ENCODE results near the gene GAS2. TPM values are rescaled to one million over a fixed set of nuclear protein-coding genes. Genes with fewer than 3 reads are reported as not detected.

GAS2 gene
- total RNA-seq, 2 experiments from 2014 or later: 1.3 to 2.0 TPM

DNA sequence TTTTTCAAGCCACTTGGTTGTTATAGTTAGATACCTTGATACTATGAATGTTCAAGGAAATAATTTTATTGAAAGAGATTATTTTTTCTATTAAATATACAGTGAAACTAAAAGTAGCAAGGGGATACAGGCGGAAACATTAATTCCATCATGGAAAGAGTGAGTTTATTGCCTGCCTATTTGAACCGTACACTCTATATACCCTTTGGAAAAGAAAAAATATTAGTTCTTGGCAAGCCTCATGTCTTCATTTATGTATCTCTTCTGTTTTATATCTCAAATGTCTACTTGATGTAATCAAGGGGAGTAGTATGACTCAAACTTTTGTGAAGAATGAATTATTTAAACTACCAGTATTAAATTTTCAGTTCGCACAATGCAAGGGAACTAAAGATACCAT, 54.0 kb downstream of the GAS2 start:
- H3K4me1 Mint-ChIP-seq: no peaks in the 10 kb centered on the region
- ATAC-seq (no peak), DNase-seq (no peak)
- H3K27ac Mint-ChIP-seq: no peak overlapping the region
- H3K27me3 Mint-ChIP-seq: no peaks in the 10 kb centered on the region
- no peaks in the 10 kb centered on the region for H3K36me3 Mint-ChIP-seq
- CTCF ChIA-PET: no interaction called here
- no peaks in the 10 kb centered on the region for H3K9me3 Mint-ChIP-seq (ENCODE audit: low read depth)
- no peak overlapping the region for H3K4me3 Mint-ChIP-seq

- Mint-ChIP-seq H3K27ac (no peak overlapping the region), H3K27me3 (no peaks in the 10 kb centered on the region), H3K4me1 (no peaks in the 10 kb centered on the region), H3K4me3 (no peak overlapping the region), H3K36me3 (no peaks in the 10 kb centered on the region), H3K9me3 (ENCODE audit: low read depth) (no peaks in the 10 kb centered on the region)
- CTCF ChIA-PET: no interaction called here
- no peak for ATAC-seq
- no peak for DNase-seq
These were observed 56.9 kb downstream of the GAS2 start for GRCh38 chr11:22723274-22723673.

GRCh38 chr11:22725079-22725478, 58.7 kb downstream of the GAS2 start:
- Mint-ChIP-seq H3K4me1 (no peaks in the 10 kb centered on the region), H3K9me3 (ENCODE audit: low read depth) (no peaks in the 10 kb centered on the region), H3K4me3 (no peak overlapping the region), H3K36me3 (no peaks in the 10 kb centered on the region), H3K27ac (no peak overlapping the region), H3K27me3 (no peaks in the 10 kb centered on the region)
- no peak for ATAC-seq
- no peak for DNase-seq
- CTCF ChIA-PET: no interaction called here

DNA sequence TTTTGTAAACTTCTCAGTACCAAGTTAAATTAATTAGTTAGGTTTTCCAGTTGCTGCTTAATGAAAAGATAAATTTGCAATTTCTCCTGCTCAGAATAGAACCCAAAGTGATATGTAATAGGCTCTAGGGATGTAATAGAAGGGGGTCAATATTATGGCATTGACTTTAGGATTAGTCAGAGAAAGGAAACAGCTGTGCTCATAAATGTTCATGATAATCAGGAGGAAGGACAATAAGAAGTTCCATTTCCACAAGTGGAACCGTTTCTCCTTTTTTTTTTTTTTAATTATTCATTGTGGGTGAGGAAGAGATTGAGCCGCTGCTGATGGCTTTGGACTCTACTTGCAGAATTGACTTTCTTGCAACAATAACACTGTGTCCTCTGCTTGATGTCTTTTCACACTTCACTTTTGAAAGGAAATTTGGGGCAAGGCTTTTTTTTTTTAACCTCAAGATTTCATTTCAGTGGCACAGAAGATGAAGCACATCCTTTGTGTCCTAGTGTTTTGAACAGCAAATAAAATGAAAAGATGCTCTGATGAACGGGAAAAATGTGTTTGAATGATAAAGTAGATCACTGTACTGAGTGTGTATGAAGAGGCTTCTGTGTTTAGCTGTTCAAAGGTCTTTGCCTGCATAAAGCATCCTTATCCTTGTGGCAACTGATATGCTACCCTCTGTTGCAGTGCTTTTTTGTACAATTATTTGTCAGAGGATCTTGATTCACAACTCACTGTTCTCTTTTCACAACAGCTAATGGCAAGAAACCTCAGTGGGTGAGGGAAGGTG, 62.4 kb downstream of the GAS2 start:
- DNase-seq: no peak
- no peaks in the 10 kb centered on the region for H3K27me3 Mint-ChIP-seq
- H3K36me3 Mint-ChIP-seq: no peaks in the 10 kb centered on the region
- ATAC-seq: no peak
- no peaks in the 10 kb centered on the region for H3K4me1 Mint-ChIP-seq
- H3K9me3 Mint-ChIP-seq (ENCODE audit: low read depth): no peaks in the 10 kb centered on the region
- H3K27ac Mint-ChIP-seq: no peak overlapping the region
- CTCF ChIA-PET: no interaction called here
- no peak overlapping the region for H3K4me3 Mint-ChIP-seq

DNA sequence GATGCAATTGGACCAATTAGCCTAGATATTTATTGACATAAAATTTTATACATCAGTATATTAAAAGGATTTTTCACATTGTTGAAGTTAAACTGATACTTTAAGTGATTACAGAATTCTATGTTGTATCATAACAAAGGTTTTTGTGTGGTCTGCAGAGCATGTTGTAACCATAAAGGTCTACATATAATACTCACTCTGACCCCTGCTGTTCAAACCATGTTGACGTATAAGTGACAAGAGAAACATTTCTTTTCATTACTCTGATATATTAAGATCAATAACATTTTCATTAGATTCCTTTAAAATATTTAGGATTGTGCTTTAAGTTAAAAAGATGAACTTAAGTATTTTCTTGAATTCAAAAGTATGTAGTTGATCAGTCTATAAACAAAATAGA, 63.9 kb downstream of the GAS2 start:
- Mint-ChIP-seq H3K4me1 (no peaks in the 10 kb centered on the region), H3K4me3 (no peak overlapping the region), H3K27ac (no peak overlapping the region), H3K9me3 (ENCODE audit: low read depth) (no peaks in the 10 kb centered on the region), H3K36me3 (no peaks in the 10 kb centered on the region), H3K27me3 (no peaks in the 10 kb centered on the region)
- no peak for DNase-seq
- CTCF ChIA-PET: no interaction called here
- no peak for ATAC-seq

DNA sequence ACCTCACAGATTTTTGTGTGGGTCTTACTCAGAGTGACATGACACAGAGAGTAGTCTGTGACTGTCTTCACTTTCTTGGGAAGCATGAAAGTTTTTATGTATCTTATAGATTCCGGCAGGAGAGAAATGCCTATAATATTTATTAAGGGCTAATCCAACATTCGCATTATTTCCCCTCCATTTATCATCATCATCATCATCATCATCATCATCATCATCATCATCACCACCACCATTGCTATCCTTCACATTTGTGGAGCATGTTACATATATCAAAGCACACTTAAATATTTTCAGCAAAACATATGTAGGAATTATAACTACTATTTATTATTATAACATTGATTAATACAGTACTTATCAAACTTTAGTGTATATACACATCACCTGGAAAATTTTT, 66.2 kb downstream of the GAS2 start:
- CTCF ChIA-PET: no interaction called here

DNA sequence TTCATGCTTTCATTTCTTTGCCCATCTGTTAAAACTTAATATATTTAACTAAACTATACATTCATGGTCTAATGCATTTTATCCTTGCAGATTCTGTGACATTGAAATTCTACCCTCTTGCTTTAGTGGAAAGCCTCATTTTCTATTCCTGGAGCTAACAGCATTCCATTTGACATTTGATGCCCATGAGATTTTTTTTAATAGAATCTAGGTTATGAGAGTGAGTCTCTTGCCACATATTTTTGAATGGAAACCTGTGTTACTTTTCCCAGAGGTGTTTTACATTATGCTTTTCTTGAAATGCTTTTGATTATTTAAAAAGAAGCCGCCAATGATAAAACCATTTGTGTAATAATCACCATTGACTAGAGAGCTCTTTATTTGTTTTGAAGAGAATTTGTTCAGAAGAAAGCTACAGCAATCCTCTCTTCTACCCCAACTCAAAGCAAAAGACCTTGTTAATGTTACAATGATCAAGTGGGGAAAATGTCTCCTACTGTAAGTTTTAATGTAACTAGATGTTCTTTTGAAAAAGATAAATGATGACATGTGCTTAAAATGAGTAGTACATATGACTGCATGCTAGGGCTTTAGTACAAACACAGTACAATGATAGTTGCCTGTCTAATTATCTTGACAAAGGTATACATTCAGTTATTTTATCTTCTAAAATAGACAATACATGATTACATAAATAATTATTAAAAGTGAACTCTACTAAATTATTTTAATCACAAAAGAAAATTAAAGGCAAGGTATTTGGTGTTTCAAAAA, 67.3 kb downstream of the GAS2 start:
- H3K27me3 Mint-ChIP-seq: peaks cover 3% of the 10 kb centered on the region
- ATAC-seq: no peak
- H3K36me3 Mint-ChIP-seq: no peaks in the 10 kb centered on the region
- no peak overlapping the region for H3K27ac Mint-ChIP-seq
- no peak for DNase-seq
- H3K9me3 Mint-ChIP-seq (ENCODE audit: low read depth): no peaks in the 10 kb centered on the region
- H3K4me3 Mint-ChIP-seq: no peak overlapping the region
- CTCF ChIA-PET: no interaction called here
- no peaks in the 10 kb centered on the region for H3K4me1 Mint-ChIP-seq

More for the DNA sequence above, 66.2 kb downstream of the GAS2 start:
- H3K9me3 Mint-ChIP-seq (ENCODE audit: low read depth): no peaks in the 10 kb centered on the region
- no peaks in the 10 kb centered on the region for H3K36me3 Mint-ChIP-seq
- no peaks in the 10 kb centered on the region for H3K4me1 Mint-ChIP-seq
- DNase-seq (no peak), ATAC-seq (no peak)
- no peak overlapping the region for H3K27ac Mint-ChIP-seq
- H3K27me3 Mint-ChIP-seq: peaks cover 3% of the 10 kb centered on the region
- no peak overlapping the region for H3K4me3 Mint-ChIP-seq

DNA sequence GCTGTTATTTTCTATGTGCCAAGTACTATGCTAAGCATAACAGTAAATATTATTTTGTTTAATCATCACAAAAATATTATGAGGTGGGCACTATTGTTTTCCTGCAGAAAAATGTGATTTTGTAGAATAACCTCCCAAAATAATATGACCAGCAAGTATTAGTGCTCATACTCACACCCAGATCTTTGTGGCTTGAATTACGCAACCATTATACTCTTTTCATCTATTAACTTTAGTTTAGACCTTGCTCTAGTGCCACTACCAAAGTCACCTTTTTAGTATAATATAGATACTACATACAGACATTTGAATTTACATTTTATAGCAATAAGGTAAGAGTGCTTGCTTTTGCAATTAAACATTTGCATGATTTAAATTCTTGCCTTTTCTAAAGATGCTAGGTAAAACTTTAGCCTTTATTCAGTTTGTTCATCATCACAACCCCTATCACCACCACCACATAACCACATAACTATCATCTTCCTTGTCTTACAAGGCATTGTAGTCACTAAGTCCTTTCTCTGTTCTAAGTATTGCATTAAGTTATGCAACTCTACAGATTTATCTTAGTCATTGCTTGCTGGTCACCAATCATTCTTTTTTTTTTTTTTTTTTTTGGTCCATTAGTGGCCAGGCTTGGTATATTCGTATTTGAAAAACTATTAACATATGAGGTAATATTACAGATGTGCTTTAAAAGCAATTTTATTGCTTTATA, 68.4 kb downstream of the GAS2 start:
- H3K9me3 Mint-ChIP-seq (ENCODE audit: low read depth): no peaks in the 10 kb centered on the region
- no peak overlapping the region for H3K27ac Mint-ChIP-seq
- H3K36me3 Mint-ChIP-seq: no peaks in the 10 kb centered on the region
- H3K4me3 Mint-ChIP-seq: no peak overlapping the region
- DNase-seq (no peak), ATAC-seq (no peak)
- CTCF ChIA-PET: no interaction called here
- no peaks in the 10 kb centered on the region for H3K4me1 Mint-ChIP-seq
- H3K27me3 Mint-ChIP-seq: peaks cover 3% of the 10 kb centered on the region

GRCh38 chr11:22742157-22742613, 75.8 kb downstream of the GAS2 start:
- CTCF ChIA-PET: no interaction called here
- ATAC-seq (no peak), DNase-seq (no peak)
- peaks cover 26% of the 10 kb centered on the region for H3K27me3 Mint-ChIP-seq
- no peaks in the 10 kb centered on the region for H3K4me1 Mint-ChIP-seq
- no peaks in the 10 kb centered on the region for H3K9me3 Mint-ChIP-seq (ENCODE audit: low read depth)
- H3K4me3 Mint-ChIP-seq: no peak overlapping the region
- no peak overlapping the region for H3K27ac Mint-ChIP-seq
- no peaks in the 10 kb centered on the region for H3K36me3 Mint-ChIP-seq

GRCh38 chr11:22749536-22749935, 83.1 kb downstream of the GAS2 start:
- CTCF ChIA-PET: interaction anchor here (1.7 kb wide), 1 partner anchor 38 kb away, joined by 3 read pairs; no protein-coding TSS in a partner anchor
- no peaks in the 10 kb centered on the region for H3K36me3 Mint-ChIP-seq
- H3K27me3 Mint-ChIP-seq: peaks cover 10% of the 10 kb centered on the region
- ATAC-seq (no peak), DNase-seq (no peak)
- H3K9me3 Mint-ChIP-seq (ENCODE audit: low read depth): no peaks in the 10 kb centered on the region
- H3K4me1 Mint-ChIP-seq: peaks cover 9% of the 10 kb centered on the region
- H3K4me3 Mint-ChIP-seq: no peak overlapping the region
- no peak overlapping the region for H3K27ac Mint-ChIP-seq

- Mint-ChIP-seq H3K4me1 (peaks cover 9% of the 10 kb centered on the region), H3K27ac (no peak overlapping the region), H3K27me3 (no peaks in the 10 kb centered on the region), H3K4me3 (no peak overlapping the region), H3K9me3 (ENCODE audit: low read depth) (no peaks in the 10 kb centered on the region), H3K36me3 (no peaks in the 10 kb centered on the region)
- DNase-seq (no peak), ATAC-seq (no peak)
- CTCF ChIA-PET: no interaction called here
These were observed 86.5 kb downstream of the GAS2 start for GRCh38 chr11:22752908-22753310.

DNA sequence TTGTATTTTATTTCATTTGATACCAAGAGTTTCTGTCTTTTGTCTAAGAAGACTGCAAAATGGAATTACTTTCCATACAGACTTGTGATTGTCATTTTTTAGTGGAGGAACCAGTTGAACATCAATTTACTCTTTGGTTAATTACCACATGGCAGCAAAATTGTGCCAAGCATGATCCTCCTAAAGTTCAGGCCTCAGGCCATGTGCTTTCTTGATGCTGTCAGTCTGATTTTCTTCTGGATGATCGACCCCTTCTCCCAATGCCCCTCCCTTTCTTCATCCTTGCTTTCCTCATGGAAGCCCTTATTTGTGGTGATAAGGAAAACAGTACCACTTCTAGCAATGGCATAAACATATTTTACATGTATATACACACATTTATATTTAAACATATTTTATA, 87.0 kb downstream of the GAS2 start:
- Mint-ChIP-seq H3K36me3 (no peaks in the 10 kb centered on the region), H3K9me3 (ENCODE audit: low read depth) (no peaks in the 10 kb centered on the region), H3K27me3 (no peaks in the 10 kb centered on the region), H3K27ac (no peak overlapping the region), H3K4me3 (no peak overlapping the region), H3K4me1 (peaks cover 9% of the 10 kb centered on the region)
- no peak for DNase-seq
- ATAC-seq: no peak
- CTCF ChIA-PET: no interaction called here

DNA sequence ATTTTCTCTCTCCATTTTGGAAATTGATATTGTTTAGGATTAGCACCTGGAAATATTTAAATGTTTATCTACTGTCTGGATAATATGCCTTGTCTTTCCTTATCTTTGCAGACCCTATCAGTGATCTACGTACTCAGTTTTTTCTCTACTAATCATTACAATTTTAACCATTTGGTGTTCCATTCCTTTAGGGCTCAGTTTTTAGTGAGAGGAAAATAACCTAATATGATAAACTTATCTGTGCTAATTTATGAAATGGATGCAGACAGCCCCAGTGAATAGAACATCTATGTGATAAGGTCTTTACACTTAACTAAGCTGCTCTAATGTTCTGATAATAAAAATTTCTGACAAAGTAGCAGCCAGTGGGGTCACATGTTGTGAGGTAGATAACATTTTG, 94.7 kb downstream of the GAS2 start:
- Mint-ChIP-seq H3K27ac (no peak overlapping the region), H3K36me3 (no peaks in the 10 kb centered on the region), H3K4me1 (no peaks in the 10 kb centered on the region), H3K9me3 (ENCODE audit: low read depth) (no peaks in the 10 kb centered on the region), H3K27me3 (no peaks in the 10 kb centered on the region), H3K4me3 (no peak overlapping the region)
- ATAC-seq (no peak), DNase-seq (no peak)
- CTCF ChIA-PET: no interaction called here

DNA sequence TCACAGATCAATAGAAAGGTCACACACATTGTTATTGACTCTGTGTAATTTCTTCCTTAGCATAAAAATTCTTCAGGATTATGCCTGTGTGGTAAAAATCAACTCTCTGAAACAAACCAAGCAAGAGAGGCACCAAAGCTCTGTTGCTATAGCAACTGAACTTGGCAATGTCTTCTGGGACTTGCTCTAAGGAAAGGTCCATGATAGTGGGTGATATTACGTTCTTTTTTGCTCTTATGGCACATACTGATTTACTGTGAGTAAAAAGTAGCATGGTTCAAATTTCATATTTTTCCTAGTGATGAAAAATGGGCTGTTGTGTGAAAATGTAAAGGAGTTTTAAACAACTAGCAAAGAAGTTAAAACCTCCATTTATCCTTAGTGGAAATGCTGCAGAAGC, 96.8 kb downstream of the GAS2 start:
- Mint-ChIP-seq H3K4me1 (no peaks in the 10 kb centered on the region), H3K27me3 (no peaks in the 10 kb centered on the region), H3K4me3 (no peak overlapping the region), H3K27ac (no peak overlapping the region), H3K9me3 (ENCODE audit: low read depth) (no peaks in the 10 kb centered on the region), H3K36me3 (no peaks in the 10 kb centered on the region)
- DNase-seq (no peak), ATAC-seq (no peak)
- CTCF ChIA-PET: no interaction called here
